ENCODE data around the gene POLE. TPM values are rescaled to one million over a fixed set of nuclear protein-coding genes. Genes with fewer than 3 reads are reported as not detected.

Gene POLE
- total and polyA plus RNA-seq, 4 donors = 7.6 to 39.2 (median 19.7) TPM

GRCh38 chr12:132634411-132634990, 52.6 kb downstream of the POLE start:
- no peak for DNase-seq (ENCODE audit: low spot score)

More at GRCh38 chr12:132634411-132634990, 52.6 kb downstream of the POLE start:
- Histone ChIP-seq H3K4me3 (ENCODE audit: low read depth in 1 of 3, low read length in 3 of 3) (no peak overlapping the region), H3K4me1 (ENCODE audit: control insufficient read depth in 4 of 4, insufficient read depth in 4 of 4, low read length in 3 of 4) (no peaks in the 10 kb centered on the region), H3K27ac (ENCODE audit: low read depth in 1 of 2, low read length in 2 of 2) (no peak overlapping the region), H3K9me3 (ENCODE audit: control insufficient read depth in 4 of 4, low read length in 3 of 4) (no peaks in the 10 kb centered on the region), H3K9ac (ENCODE audit: low read depth in 1 of 2, low read length in 2 of 2) (no peak overlapping the region), H3K36me3 (ENCODE audit: control insufficient read depth in 4 of 4, insufficient read depth in 3 of 4, low read depth in 1 of 4, low read length in 3 of 4) (peaks cover 4 to 86% (median 56%) of the 10 kb centered on the region in 4 donors), H3K27me3 (ENCODE audit: control insufficient read depth in 4 of 4, insufficient read depth in 4 of 4, low read length in 3 of 4) (no peaks in the 10 kb centered on the region)
- TF ChIP-seq NR2F2 (IDR thresholded peaks at IDR 0.05) = no peak
- TF ChIP-seq HNF4A (conservative IDR thresholded peaks at IDR 0.05) = no peak
- TF ChIP-seq SP1 (IDR thresholded peaks at IDR 0.05) = no peak
- TF ChIP-seq GABPA (IDR thresholded peaks at IDR 0.05 in 1 of 2, conservative IDR thresholded peaks at IDR 0.05 in 1 of 2) = no peak
- no peak for TF ChIP-seq FOXA1 (IDR thresholded peaks at IDR 0.05)
- no peak for TF ChIP-seq YY1 (IDR thresholded peaks at IDR 0.05)
- TF ChIP-seq, protein P1, sequence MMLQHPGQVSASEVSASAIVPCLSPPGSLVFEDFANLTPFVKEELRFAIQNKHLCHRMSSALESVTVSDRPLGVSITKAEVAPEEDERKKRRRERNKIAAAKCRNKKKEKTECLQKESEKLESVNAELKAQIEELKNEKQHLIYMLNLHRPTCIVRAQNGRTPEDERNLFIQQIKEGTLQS (IDR thresholded peaks at IDR 0.05) = no peak
- TF ChIP-seq FOXA2 (IDR thresholded peaks at IDR 0.05) = no peak
- TF ChIP-seq, protein P2, sequence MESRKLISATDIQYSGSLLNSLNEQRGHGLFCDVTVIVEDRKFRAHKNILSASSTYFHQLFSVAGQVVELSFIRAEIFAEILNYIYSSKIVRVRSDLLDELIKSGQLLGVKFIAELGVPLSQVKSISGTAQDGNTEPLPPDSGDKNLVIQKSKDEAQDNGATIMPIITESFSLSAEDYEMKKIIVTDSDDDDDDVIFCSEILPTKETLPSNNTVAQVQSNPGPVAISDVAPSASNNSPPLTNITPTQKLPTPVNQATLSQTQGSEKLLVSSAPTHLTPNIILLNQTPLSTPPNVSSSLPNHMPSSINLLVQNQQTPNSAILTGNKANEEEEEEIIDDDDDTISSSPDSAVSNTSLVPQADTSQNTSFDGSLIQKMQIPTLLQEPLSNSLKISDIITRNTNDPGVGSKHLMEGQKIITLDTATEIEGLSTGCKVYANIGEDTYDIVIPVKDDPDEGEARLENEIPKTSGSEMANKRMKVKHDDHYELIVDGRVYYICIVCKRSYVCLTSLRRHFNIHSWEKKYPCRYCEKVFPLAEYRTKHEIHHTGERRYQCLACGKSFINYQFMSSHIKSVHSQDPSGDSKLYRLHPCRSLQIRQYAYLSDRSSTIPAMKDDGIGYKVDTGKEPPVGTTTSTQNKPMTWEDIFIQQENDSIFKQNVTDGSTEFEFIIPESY (IDR thresholded peaks at IDR 0.05) = no peak
- no peak for TF ChIP-seq EGR1 (IDR thresholded peaks at IDR 0.05; ENCODE audit: low read depth in 2 of 2)
- TF ChIP-seq, protein P3, sequence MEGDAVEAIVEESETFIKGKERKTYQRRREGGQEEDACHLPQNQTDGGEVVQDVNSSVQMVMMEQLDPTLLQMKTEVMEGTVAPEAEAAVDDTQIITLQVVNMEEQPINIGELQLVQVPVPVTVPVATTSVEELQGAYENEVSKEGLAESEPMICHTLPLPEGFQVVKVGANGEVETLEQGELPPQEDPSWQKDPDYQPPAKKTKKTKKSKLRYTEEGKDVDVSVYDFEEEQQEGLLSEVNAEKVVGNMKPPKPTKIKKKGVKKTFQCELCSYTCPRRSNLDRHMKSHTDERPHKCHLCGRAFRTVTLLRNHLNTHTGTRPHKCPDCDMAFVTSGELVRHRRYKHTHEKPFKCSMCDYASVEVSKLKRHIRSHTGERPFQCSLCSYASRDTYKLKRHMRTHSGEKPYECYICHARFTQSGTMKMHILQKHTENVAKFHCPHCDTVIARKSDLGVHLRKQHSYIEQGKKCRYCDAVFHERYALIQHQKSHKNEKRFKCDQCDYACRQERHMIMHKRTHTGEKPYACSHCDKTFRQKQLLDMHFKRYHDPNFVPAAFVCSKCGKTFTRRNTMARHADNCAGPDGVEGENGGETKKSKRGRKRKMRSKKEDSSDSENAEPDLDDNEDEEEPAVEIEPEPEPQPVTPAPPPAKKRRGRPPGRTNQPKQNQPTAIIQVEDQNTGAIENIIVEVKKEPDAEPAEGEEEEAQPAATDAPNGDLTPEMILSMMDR (IDR thresholded peaks at IDR 0.05; ENCODE audit: low read depth, low read length, missing input control) = no peak
- TF ChIP-seq RXRA (IDR thresholded peaks at IDR 0.05) = no peak
- no peak for TF ChIP-seq TAF1 (conservative IDR thresholded peaks at IDR 0.05)
- no peak for TF ChIP-seq JUND (IDR thresholded peaks at IDR 0.05)
- TF ChIP-seq, protein P4, sequence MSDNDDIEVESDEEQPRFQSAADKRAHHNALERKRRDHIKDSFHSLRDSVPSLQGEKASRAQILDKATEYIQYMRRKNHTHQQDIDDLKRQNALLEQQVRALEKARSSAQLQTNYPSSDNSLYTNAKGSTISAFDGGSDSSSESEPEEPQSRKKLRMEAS (IDR thresholded peaks at IDR 0.05) = no peak
- TF ChIP-seq, protein P5, sequence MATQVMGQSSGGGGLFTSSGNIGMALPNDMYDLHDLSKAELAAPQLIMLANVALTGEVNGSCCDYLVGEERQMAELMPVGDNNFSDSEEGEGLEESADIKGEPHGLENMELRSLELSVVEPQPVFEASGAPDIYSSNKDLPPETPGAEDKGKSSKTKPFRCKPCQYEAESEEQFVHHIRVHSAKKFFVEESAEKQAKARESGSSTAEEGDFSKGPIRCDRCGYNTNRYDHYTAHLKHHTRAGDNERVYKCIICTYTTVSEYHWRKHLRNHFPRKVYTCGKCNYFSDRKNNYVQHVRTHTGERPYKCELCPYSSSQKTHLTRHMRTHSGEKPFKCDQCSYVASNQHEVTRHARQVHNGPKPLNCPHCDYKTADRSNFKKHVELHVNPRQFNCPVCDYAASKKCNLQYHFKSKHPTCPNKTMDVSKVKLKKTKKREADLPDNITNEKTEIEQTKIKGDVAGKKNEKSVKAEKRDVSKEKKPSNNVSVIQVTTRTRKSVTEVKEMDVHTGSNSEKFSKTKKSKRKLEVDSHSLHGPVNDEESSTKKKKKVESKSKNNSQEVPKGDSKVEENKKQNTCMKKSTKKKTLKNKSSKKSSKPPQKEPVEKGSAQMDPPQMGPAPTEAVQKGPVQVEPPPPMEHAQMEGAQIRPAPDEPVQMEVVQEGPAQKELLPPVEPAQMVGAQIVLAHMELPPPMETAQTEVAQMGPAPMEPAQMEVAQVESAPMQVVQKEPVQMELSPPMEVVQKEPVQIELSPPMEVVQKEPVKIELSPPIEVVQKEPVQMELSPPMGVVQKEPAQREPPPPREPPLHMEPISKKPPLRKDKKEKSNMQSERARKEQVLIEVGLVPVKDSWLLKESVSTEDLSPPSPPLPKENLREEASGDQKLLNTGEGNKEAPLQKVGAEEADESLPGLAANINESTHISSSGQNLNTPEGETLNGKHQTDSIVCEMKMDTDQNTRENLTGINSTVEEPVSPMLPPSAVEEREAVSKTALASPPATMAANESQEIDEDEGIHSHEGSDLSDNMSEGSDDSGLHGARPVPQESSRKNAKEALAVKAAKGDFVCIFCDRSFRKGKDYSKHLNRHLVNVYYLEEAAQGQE (IDR thresholded peaks at IDR 0.05) = no peak
- WGBS = 97% methylated on average over 21 of the region's 21 CpGs
